Medulla oblongata (tissue), 1 donor: ENCODE measurements around the gene IL22RA2.

Experiments used
- DNase-seq: peaks from one replicate; pipeline ENCODE4 v3.0.0-alpha.2; 2015; ENCODE audit errors: extremely low spot score

Gene IL22RA2

GRCh38 chr6:137095651-137096238 lies 77.7 kb downstream of the IL22RA2 start:
- peak; percentile 39 for DNase-seq

DNA sequence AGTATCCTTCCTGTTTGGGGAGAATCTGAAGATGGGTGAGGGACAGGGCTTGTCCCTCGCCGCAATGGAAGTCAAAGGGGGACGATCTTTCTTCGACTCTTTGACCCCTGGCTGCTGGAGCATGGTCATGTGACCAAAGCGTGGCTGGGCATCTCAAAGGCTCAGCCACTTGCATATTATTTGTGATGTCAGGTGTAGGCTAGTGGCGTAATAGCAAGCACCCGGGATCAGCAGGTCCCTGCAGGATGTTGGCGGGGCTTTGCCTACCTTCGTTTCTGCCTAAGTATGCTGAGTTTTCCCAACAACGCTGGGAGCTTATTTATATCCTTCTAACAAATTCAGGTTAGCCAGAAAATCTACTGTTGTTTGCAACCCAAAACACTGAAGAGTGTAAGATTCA lies 78.4 kb downstream of the IL22RA2 start:
- no peak for DNase-seq

- peak; percentile 88 for DNase-seq
These were observed 78.9 kb downstream of the IL22RA2 start for GRCh38 chr6:137094411-137095008.
